Heart right ventricle (tissue), 16 donors: Measurements from ENCODE around the gene ZNF714. TPM values are rescaled to one million over a fixed set of nuclear protein-coding genes. Genes with fewer than 3 reads are reported as not detected.

Source experiments
- ATAC-seq, 8 donors: fragments of 200-7000 bp; cut with Tn5 transposase; one replicate each; pipeline ENCODE4 v1.9.1; 2020; ENCODE audit warnings: mild to moderate bottlenecking in 8 of 8, moderate library complexity in 8 of 8, moderate number of reproducible peaks in 1 of 8
- DNase-seq, 2 donors: peaks; one replicate each; pipeline ENCODE4 v3.0.0-alpha.2; 2020
- H3K27ac ChIP-seq, 10 donors: fragments of 200-600 bp; sonication (generic) in 2 of 10; one replicate each; pipeline versions ENCODE4 v1.5.0 to v1.8.0; 2020 to 2022; ENCODE audit warnings: mild to moderate bottlenecking in 3 of 10
- H3K27me3 ChIP-seq, 7 donors: fragments of 200-600 bp; one replicate each; pipeline ENCODE4 v1.8.0; 2021 to 2022; ENCODE audit warnings: mild to moderate bottlenecking in 2 of 7
- H3K36me3 ChIP-seq, 9 donors: fragments of 200-600 bp; sonication (generic) in 1 of 9; one replicate each; pipeline versions ENCODE4 v1.5.0 to v1.8.0; 2020 to 2022; ENCODE audit warnings: mild to moderate bottlenecking in 2 of 9
- H3K4me1 ChIP-seq, 9 donors: fragments of 200-600 bp; sonication (generic) in 1 of 9; one replicate each; pipeline versions ENCODE4 v1.5.0 to v1.8.0; 2020 to 2022; ENCODE audit warnings: mild to moderate bottlenecking in 4 of 9
- H3K4me3 ChIP-seq, 10 donors: fragments of 200-600 bp; sonication (generic) in 2 of 10; one replicate each; pipeline versions ENCODE4 v1.5.0 to v1.8.0; 2020 to 2022; ENCODE audit warnings: mild to moderate bottlenecking in 7 of 10, moderate library complexity in 2 of 10
- H3K9me3 ChIP-seq, 11 donors: fragments of 200-600 bp in 10 of 11; sonication (generic) in 2 of 11; one replicate each; pipeline versions ENCODE4 v1.5.0 to v1.8.0; 2013 to 2022; ENCODE audit warnings: mild to moderate bottlenecking in 2 of 11, control low read depth in 1 of 11, moderate library complexity in 1 of 11
- whole genome bisulfite sequencing, 2 donors: extraction: QIAGEN DNeasy Blood & Tissue Kit; methylation state at CpG; one replicate each; pipeline ENCODE4 v1.1.7; 2013; ENCODE audit warnings: inconsistent platforms in 1 of 2; 5-methylcytosine and 5-hydroxymethylcytosine counted together
- intact Hi-C, 10 donors: fragments of 100-400 bp; cut with DNase I; formaldehyde crosslinking; loops; one replicate each; pipeline versions ENCODE4 v1.11.1 to v1.14.2; 2022
- polyA plus RNA-seq, 2 donors: library from polyadenylated mRNA; stranded (reverse); fragments of 200-250 nt; gene quantifications; one replicate each; pipeline ENCODE4 v1.2.3, GENCODE V29; 2013
- total RNA-seq, 10 donors: library from RNA; stranded (reverse); fragmentation: NEBNext Ultra II Directional in 3 of 10; extraction: Animal tissue kit (Norgen Biotek cat#: 25700) in 3 of 10; gene quantifications; one replicate each; pipeline versions ENCODE4 v1.2.1 to v1.2.4, GENCODE V29; 2021 to 2023
- TF ChIP-seq, protein P1 (sequence below), 9 donors: fragments of 200-600 bp; sonication (generic) in 2 of 9; IDR thresholded peaks; one replicate each; pipeline versions ENCODE4 v1.5.0 to v1.8.0; 2021 to 2022; ENCODE audit warnings: antibody characterized with exemption in 9 of 9, mild to moderate bottlenecking in 5 of 9, moderate library complexity in 1 of 9
- donor health status: Arrhythmogenic right ventricular cardiomyopathy.
- donor health status: ischemic (EF 13 %, LVEDD 7.1; RV severe dilation, severe dysfunction).
- donor health status: healthy with polysubstance abuse.
- donor health status: DM: no; HTN: yes; CAD: no.
- donor health status: DM: no; HTN: no; CAD: no.
- donor health status: ischemic (EF 25% LVEDD 6.9; RV normal size, moderate dysfunction).
- donor health status: ischemic (EF 25% LVEDD 5.7; RV mildly dilated, moderate dysfunction).
- donor health status: healthy.
- donor health status: DM: yes; HTN: yes; CAD: no.
- donor health status: Ischemic cardiomyopathy.
- donor health status: ischemic (EF 35%, LVEDD 5.7; RV mildly dilated, moderate dysfunction).
- donor health status: nonischemic (EF 11% LVEDD 7.7; RV severe dilation, severe dysfunction).
- donor health status: DM: yes; HTN: yes; CAD: no.
- donor health status: PGD.
- donor health status: ischemic (EF 29% LVEDD 5.4; RV normal size, mild dysfunction).
- donor health status: nonischemic (EF 23%, LVEDD 6.1; RV moderate dilation, normal function).

Gene ZNF714
- total and polyA plus RNA-seq, 12 donors, result 0.80 to 6.1 (median 3.5) TPM

GRCh38 chr19:21151460-21151859 lies 69.5 kb downstream of the ZNF714 start:
- peaks cover 0 to 6% (median 0%) of the 10 kb centered on the region in 11 donors for H3K9me3 ChIP-seq
- no peak overlapping the region for H3K4me3 ChIP-seq
- 100% methylated on average over 1 of the region's 1 CpG for WGBS, 2 donors
- peaks cover 0 to 78% (median 24%) of the 10 kb centered on the region in 9 donors for H3K36me3 ChIP-seq
- H3K27ac ChIP-seq, result no peak overlapping the region
- H3K27me3 ChIP-seq, result no peaks in the 10 kb centered on the region
- intact Hi-C loops, result no loop called here
- ATAC-seq, result no peak
- H3K4me1 ChIP-seq, result peaks cover 0 to 6% (median 0%) of the 10 kb centered on the region in 9 donors
- DNase-seq, result no peak
- TF ChIP-seq, protein P1, sequence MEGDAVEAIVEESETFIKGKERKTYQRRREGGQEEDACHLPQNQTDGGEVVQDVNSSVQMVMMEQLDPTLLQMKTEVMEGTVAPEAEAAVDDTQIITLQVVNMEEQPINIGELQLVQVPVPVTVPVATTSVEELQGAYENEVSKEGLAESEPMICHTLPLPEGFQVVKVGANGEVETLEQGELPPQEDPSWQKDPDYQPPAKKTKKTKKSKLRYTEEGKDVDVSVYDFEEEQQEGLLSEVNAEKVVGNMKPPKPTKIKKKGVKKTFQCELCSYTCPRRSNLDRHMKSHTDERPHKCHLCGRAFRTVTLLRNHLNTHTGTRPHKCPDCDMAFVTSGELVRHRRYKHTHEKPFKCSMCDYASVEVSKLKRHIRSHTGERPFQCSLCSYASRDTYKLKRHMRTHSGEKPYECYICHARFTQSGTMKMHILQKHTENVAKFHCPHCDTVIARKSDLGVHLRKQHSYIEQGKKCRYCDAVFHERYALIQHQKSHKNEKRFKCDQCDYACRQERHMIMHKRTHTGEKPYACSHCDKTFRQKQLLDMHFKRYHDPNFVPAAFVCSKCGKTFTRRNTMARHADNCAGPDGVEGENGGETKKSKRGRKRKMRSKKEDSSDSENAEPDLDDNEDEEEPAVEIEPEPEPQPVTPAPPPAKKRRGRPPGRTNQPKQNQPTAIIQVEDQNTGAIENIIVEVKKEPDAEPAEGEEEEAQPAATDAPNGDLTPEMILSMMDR (IDR thresholded peaks at IDR 0.05), result no peak

- peaks cover 0 to 35% (median 0%) of the 10 kb centered on the region in 9 donors for H3K36me3 ChIP-seq
- no peak overlapping the region for H3K27ac ChIP-seq
- ATAC-seq (no peak), DNase-seq (no peak)
- 95 to 100% methylated on average over 1 of the region's 1 CpG for WGBS, 2 donors
- TF ChIP-seq, protein P1 (IDR thresholded peaks at IDR 0.05), result no peak
- H3K9me3 ChIP-seq, result peaks cover 0 to 20% (median 0%) of the 10 kb centered on the region in 11 donors
- no peaks in the 10 kb centered on the region for H3K27me3 ChIP-seq
- H3K4me3 ChIP-seq, result no peak overlapping the region
- H3K4me1 ChIP-seq, result peaks cover 0 to 9% (median 0%) of the 10 kb centered on the region in 9 donors
- intact Hi-C loops, result no loop called here
Observed at GRCh38 chr19:21158523-21159135, 76.6 kb downstream of the ZNF714 start.

DNA sequence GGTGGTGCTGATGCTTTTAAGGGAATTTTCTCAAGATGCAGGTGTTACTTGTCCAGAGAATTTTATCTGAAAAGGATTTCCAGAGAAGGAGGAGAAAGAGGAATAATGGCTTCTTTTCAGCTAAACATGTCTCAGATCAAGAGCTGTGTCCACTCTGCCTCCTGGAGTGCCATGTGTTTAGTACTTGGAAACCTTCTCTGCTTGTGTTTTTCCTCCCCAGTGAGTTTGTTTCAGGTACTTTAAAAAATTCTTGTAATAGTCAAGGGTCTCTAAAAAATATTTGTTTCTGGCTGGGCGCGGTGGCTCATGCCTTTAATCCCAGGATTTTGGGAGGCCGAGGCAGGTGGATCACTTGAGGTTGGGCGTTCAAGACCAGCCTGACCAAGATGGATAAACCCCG lies 82.5 kb downstream of the ZNF714 start:
- no peaks in the 10 kb centered on the region for H3K27me3 ChIP-seq
- intact Hi-C loops, result no loop called here
- TF ChIP-seq, protein P1 (IDR thresholded peaks at IDR 0.05), result no peak
- 97 to 99% methylated on average over 5 of the region's 5 CpGs for WGBS, 2 donors
- ATAC-seq, result no peak
- H3K9me3 ChIP-seq, result no peaks in the 10 kb centered on the region
- no peak for DNase-seq
- no peaks in the 10 kb centered on the region for H3K4me1 ChIP-seq
- H3K27ac ChIP-seq, result no peak overlapping the region
- no peak overlapping the region for H3K4me3 ChIP-seq
- H3K36me3 ChIP-seq, result peaks cover 0 to 73% (median 3%) of the 10 kb centered on the region in 9 donors

DNA sequence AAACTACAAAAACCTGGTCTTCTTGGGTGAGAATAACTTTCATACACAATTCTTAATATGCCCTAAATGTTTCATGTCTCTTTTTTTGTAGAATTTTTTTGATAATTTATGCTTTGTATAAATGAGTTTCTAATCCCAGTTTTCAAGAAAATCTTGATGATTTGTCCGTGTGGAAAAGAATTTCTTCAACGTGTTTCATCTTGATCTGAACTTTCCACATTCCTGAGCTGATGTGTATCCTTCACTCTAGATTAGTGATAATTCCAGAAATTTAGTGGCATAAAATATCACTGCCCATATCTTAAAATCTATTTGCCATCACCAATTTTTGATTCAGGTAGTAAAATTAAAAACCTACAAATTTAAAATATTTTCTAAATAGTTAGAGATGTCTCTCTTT lies 84.4 kb downstream of the ZNF714 start:
- TF ChIP-seq, protein P1 (IDR thresholded peaks at IDR 0.05), result no peak
- 85 to 90% methylated on average over 2 of the region's 2 CpGs for WGBS, 2 donors
- Histone ChIP-seq H3K36me3 (peaks cover 0 to 89% (median 14%) of the 10 kb centered on the region in 9 donors), H3K27me3 (no peaks in the 10 kb centered on the region), H3K4me1 (no peaks in the 10 kb centered on the region), H3K4me3 (no peak overlapping the region), H3K27ac (no peak overlapping the region), H3K9me3 (no peaks in the 10 kb centered on the region)
- DNase-seq (no peak), ATAC-seq (no peak)
- intact Hi-C loops, result no loop called here

Other genes starting within 250 kb of the ZNF714 start
- gene ZNF85, start 159.0 kb upstream of the ZNF714 start, total RNA-seq, result 1 to 10 TPM; 1.3 to 5.9 (median 3.0) TPM
- gene ZNF85, start 159.0 kb upstream of the ZNF714 start, polyA plus RNA-seq, result 1 to 10 TPM; 1.9 to 4.4 TPM
- gene ZNF430, start 61.5 kb upstream of the ZNF714 start, total RNA-seq, result 1 to 10 TPM; 3.1 to 5.7 (median 4.2) TPM
- 1 to 10 TPM; 1.0 to 2.0 TPM for gene ZNF430, start 61.5 kb upstream of the ZNF714 start, polyA plus RNA-seq
- gene ZNF431, start 59.8 kb downstream of the ZNF714 start, total RNA-seq, result 10 to 100 TPM; 10.9 to 19.6 (median 15.1) TPM
- 10 to 100 TPM in 1 of 2 donors, 1 to 10 TPM in 1; 4.0 to 14.6 TPM for gene ZNF431, start 59.8 kb downstream of the ZNF714 start, polyA plus RNA-seq
- gene ZNF708, start 247.2 kb downstream of the ZNF714 start, total RNA-seq, result 1 to 10 TPM; 4.1 to 5.7 (median 4.9) TPM
- gene ZNF708, start 247.2 kb downstream of the ZNF714 start, polyA plus RNA-seq, result 1 to 10 TPM; 1.8 to 6.2 TPM